ENCODE results near the gene SLC12A9. TPM values are rescaled to one million over a fixed set of nuclear protein-coding genes. Genes with fewer than 3 reads are reported as not detected.
A peak's percentile ranks its signal among the peaks of the same experiment; 100 is the strongest.

The SLC12A9 gene
- total and polyA plus RNA-seq, 2 of the 4 experiments (the other 2 are of a cell fraction) = 4.5 to 16.2 TPM

DNA sequence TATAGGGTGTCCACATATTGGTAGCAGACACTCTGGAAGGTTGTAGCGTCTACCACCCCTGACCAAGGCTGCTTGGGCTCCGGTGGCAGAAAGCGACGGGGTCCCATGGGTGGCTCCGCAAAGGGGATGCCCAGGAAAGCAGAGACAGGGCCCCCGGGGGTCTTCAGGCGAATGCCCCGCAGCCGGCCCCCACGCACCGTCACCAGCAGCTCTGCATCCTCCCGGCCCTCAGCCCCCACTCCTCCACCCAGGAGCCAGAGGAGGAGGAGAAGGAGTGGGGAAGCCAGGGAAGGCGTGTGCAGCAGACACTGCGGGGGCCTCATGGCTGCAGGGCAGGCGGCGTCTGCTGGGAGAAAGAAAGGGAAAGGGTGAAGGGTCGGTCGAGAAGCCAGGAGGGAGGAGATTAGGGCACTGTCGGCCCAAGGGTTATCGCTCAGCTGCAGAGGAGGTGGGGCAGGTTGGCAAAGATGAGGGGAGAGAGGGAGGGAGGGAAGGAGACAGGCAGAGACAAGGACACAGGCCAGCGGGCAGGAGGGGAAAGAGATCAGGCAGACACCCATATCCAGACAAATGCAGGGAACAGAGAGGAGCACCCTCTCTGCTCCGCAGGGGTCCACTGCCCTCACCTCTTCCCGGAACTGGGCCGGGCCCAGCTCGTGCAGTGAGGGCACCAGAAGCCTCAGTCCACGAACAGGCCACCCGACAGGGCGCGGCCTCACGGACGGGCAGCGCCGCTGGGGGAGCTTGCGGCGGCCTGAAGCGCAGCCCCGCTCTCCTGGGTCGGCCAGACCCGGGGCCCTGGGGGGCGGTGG, 41.6 kb downstream of the SLC12A9 start:
- Histone ChIP-seq H2BK5ac (ENCODE audit: low read depth, low read length, poor library complexity, severe bottlenecking) (no peak overlapping the region), H2AK5ac (ENCODE audit: low read depth, low read length) (0 out of 2 replicates have a peak overlapping the region, but pooled peaks have one; percentile 7), H3K27ac (ENCODE audit: insufficient read depth, low read length) (no peak overlapping the region), H4K91ac (ENCODE audit: insufficient read depth, low read depth, low read length) (no peak overlapping the region), H3K36me3 (ENCODE audit: control insufficient read depth, insufficient read depth, low read length) (no peaks in the 10 kb centered on the region), H3K4me1 (ENCODE audit: control insufficient read depth, insufficient read depth, low read length) (peaks cover 6% of the 10 kb centered on the region), H3K9me1 (ENCODE audit: insufficient read depth, low read length) (peaks cover 3% of the 10 kb centered on the region; the same call in 1 of the 2 replicates), H3K27me3 (ENCODE audit: control insufficient read depth, insufficient read depth, low read length) (peaks cover 32% of the 10 kb centered on the region), H2AK9ac (replicated peaks; ENCODE audit: low read depth, low read length, poor library complexity) (peak overlapping the region; percentile 72), H3K23ac (ENCODE audit: low read depth, low read length) (no peak overlapping the region), H3K18ac (ENCODE audit: low read depth, low read length) (no peak overlapping the region), H2BK15ac (ENCODE audit: low read depth, low read length) (no peak overlapping the region), H4K5ac (ENCODE audit: low read depth, low read length) (no peak overlapping the region), H3K4me3 (ENCODE audit: insufficient read depth, low read depth, low read length) (no peak overlapping the region), H4K20me1 (ENCODE audit: insufficient read depth, low read length) (peaks cover 4% of the 10 kb centered on the region; the same call in 1 of the 2 replicates), H3K4ac (ENCODE audit: low read depth, low read length) (no peak overlapping the region), H2BK20ac (ENCODE audit: low read depth, low read length) (no peak overlapping the region), H4K8ac (ENCODE audit: low read depth in 2 of 2, low read length in 2 of 2) (no peak overlapping the region), H3K4me2 (ENCODE audit: low read depth, low read length) (no peak overlapping the region), H3K56ac (ENCODE audit: extremely low read depth, insufficient read depth, low read length) (no peak overlapping the region), H3K14ac (replicated peaks; ENCODE audit: low read depth, low read length) (no peak overlapping the region), H2BK120ac (ENCODE audit: low read depth, low read length) (no peak overlapping the region), H3K9ac (ENCODE audit: low read depth, low read length) (no peak overlapping the region), H3K79me1 (ENCODE audit: low read depth in 1 of 2, low read length in 2 of 2) (no peaks in the 10 kb centered on the region), H3K9me3 (ENCODE audit: control insufficient read depth, insufficient read depth, low read length) (peaks cover 2% of the 10 kb centered on the region; the same call in 1 of the 2 replicates), H2AFZ (replicated peaks; ENCODE audit: low read length, poor library complexity) (no peak overlapping the region)
- 75% methylated on average over 9 of the region's 40 CpGs; no CpG with 5 or more reads in 1 of the 2 experiments for WGBS, 2 experiments (ENCODE audit: extremely low coverage in 2 of 2, insufficient read length in 1 of 2)
- in situ Hi-C loops (cut with MboI; ENCODE audit: low sequenced_read_pairs) (loop anchor here (5.0 to 10.0 kb wide), 2 partner anchors 163 to 391 kb away; no protein-coding TSS in a partner anchor), dilution Hi-C loops (cut with HindIII; ENCODE audit: low sequenced_read_pairs, unreplicated experiment) (no loop called here), intact Hi-C loops (cut with micrococcal nuclease) (loop anchor here (1.0 kb wide), 1 partner anchor 350 kb away; no protein-coding TSS in a partner anchor)
- no peak for DNase-seq
- ChIA-PET POLR2A (ENCODE audit: unreplicated experiment) (no interaction called here), CTCF (interaction anchor here (1.2 kb wide), 1 partner anchor 188 kb away, joined by 4 read pairs; the partner anchor contains the start of gene POP7)
- ATAC-seq (ENCODE audit: low read depth) = no peak
- BruUV-seq (replicated peaks) = no TSS peak
- TF ChIP-seq, protein P1, sequence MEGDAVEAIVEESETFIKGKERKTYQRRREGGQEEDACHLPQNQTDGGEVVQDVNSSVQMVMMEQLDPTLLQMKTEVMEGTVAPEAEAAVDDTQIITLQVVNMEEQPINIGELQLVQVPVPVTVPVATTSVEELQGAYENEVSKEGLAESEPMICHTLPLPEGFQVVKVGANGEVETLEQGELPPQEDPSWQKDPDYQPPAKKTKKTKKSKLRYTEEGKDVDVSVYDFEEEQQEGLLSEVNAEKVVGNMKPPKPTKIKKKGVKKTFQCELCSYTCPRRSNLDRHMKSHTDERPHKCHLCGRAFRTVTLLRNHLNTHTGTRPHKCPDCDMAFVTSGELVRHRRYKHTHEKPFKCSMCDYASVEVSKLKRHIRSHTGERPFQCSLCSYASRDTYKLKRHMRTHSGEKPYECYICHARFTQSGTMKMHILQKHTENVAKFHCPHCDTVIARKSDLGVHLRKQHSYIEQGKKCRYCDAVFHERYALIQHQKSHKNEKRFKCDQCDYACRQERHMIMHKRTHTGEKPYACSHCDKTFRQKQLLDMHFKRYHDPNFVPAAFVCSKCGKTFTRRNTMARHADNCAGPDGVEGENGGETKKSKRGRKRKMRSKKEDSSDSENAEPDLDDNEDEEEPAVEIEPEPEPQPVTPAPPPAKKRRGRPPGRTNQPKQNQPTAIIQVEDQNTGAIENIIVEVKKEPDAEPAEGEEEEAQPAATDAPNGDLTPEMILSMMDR (conservative IDR thresholded peaks at IDR 0.05; ENCODE audit: low read depth, low read length) = no peak
- TF ChIP-seq SMC3 (IDR thresholded peaks at IDR 0.05; ENCODE audit: low read depth, low read length) (no peak), RAD21 (IDR thresholded peaks at IDR 0.05; ENCODE audit: low read length) (no peak), MAFK (IDR thresholded peaks at IDR 0.05; ENCODE audit: low read depth, low read length) (no peak), POLR2A (IDR thresholded peaks at IDR 0.05; ENCODE audit: low read depth, low read length) (no peak), RFX5 (IDR thresholded peaks at IDR 0.05; ENCODE audit: low read depth, low read length) (no peak)

Data from IMR-90 (cell line).